CD4-positive, alpha-beta T cell (primary cell): ENCODE measurements around the gene CHRNG. TPM values are rescaled to one million over a fixed set of nuclear protein-coding genes. Genes with fewer than 3 reads are reported as not detected.

Source experiments
- ATAC-seq: fragments of 200-7000 bp; cut with Tn5 transposase; one replicate; pipeline ENCODE4 v1.10.0; 2022; ENCODE audit warnings: mild to moderate bottlenecking; ENCODE audit not compliant: poor library complexity
- CTCF ChIA-PET: fragments of 350-600 bp; sonication (Branson Sonifier 250); formaldehyde crosslinking; loops from one replicate; lab custom pipeline; 2021; ENCODE audit warnings: antibody characterized with exemption, inconsistent platforms; lab: Charles Lee
- POLR2A ChIA-PET: fragments of 350-600 bp; sonication (Branson Sonifier 250); formaldehyde crosslinking; loops from one replicate; lab custom pipeline; 2021; ENCODE audit warnings: antibody characterized with exemption, inconsistent platforms; lab: Charles Lee
- DNase-seq, 14 experiments: peaks; one replicate each; pipeline ENCODE4 v3.0.0-alpha.2; 2013 to 2020; ENCODE audit warnings: mixed read lengths in 2 of 14
- H3K27ac ChIP-seq, 2 donors: one replicate each; pipeline versions ENCODE4 v1.5.1 to v1.7.0; 2013; ENCODE audit warnings: low read length in 2 of 2, low read depth in 1 of 2, mild to moderate bottlenecking in 1 of 2
- H3K27me3 ChIP-seq, 2 experiments: 1 replicate in 1 of 2; 2 replicates in 1 of 2; pipeline versions ENCODE4 v1.6.1 to v1.7.0; 2013; ENCODE audit warnings: low read length in 2 of 2, control low read depth in 1 of 2, mild to moderate bottlenecking in 1 of 2, moderate library complexity in 1 of 2; ENCODE audit not compliant: insufficient read depth in 2 of 2, control insufficient read depth in 1 of 2
- H3K36me3 ChIP-seq: one replicate; pipeline ENCODE4 v1.6.1; 2013; ENCODE audit warnings: low read length, control low read depth; ENCODE audit not compliant: insufficient read depth
- H3K4me1 ChIP-seq: one replicate; pipeline ENCODE4 v1.6.1; 2013; ENCODE audit warnings: low read length, control low read depth; ENCODE audit not compliant: insufficient read depth
- H3K4me3 ChIP-seq: one replicate; pipeline ENCODE4 v1.5.1; 2013; ENCODE audit warnings: mild to moderate bottlenecking, low read length, moderate library complexity
- H3K9me3 ChIP-seq, 2 experiments: 1 replicate in 1 of 2; 2 replicates in 1 of 2; pipeline versions ENCODE4 v1.6.1 to v1.7.0; 2013; ENCODE audit warnings: low read length in 2 of 2, mild to moderate bottlenecking in 2 of 2, control low read depth in 1 of 2, moderate library complexity in 1 of 2; ENCODE audit not compliant: control insufficient read depth in 1 of 2, insufficient read depth in 1 of 2
- H3K27ac Mint-ChIP-seq: one replicate; pipeline ENCODE4 v1.8.0; 2020; ENCODE audit warnings: mixed read lengths
- H3K27me3 Mint-ChIP-seq: one replicate; pipeline ENCODE4 v1.8.0; 2021; ENCODE audit warnings: mixed read lengths
- H3K36me3 Mint-ChIP-seq: one replicate; pipeline ENCODE4 v1.8.0; 2021; ENCODE audit warnings: low read depth, mixed read lengths
- H3K4me1 Mint-ChIP-seq: one replicate; pipeline ENCODE4 v1.8.0; 2021; ENCODE audit warnings: low read depth, mixed read lengths
- H3K4me3 Mint-ChIP-seq: one replicate; pipeline ENCODE4 v1.8.0; 2020; ENCODE audit warnings: mild to moderate bottlenecking, mixed read lengths
- H3K9me3 Mint-ChIP-seq: one replicate; pipeline ENCODE4 v1.8.0; 2020; ENCODE audit warnings: mixed read lengths
- CTCF ChIP-seq: fragments of 200-600 bp; IDR thresholded peaks from one replicate; pipeline ENCODE4 v1.8.0; 2022; ENCODE audit warnings: antibody characterized with exemption, mild to moderate bottlenecking
- intact Hi-C, 2 experiments: fragments of 100-400 bp; cut with DNase I in 1 of 2; cut with micrococcal nuclease in 1 of 2; formaldehyde crosslinking; loops; one replicate each; pipeline versions ENCODE4 v1.15.1 to v1.9.0; 2023 to 2025; cut with DNase I, micrococcal nuclease
- total RNA-seq, 174 experiments: library from RNA in 2 of 174; stranded (reverse) in 2 of 174; gene quantifications; one replicate each; pipeline ENCODE4 v1.2.3 and lab custom pipeline; 2021 to 2026

Gene CHRNG
- total RNA-seq, 2 experiments from 2014 or later: not detected

DNA sequence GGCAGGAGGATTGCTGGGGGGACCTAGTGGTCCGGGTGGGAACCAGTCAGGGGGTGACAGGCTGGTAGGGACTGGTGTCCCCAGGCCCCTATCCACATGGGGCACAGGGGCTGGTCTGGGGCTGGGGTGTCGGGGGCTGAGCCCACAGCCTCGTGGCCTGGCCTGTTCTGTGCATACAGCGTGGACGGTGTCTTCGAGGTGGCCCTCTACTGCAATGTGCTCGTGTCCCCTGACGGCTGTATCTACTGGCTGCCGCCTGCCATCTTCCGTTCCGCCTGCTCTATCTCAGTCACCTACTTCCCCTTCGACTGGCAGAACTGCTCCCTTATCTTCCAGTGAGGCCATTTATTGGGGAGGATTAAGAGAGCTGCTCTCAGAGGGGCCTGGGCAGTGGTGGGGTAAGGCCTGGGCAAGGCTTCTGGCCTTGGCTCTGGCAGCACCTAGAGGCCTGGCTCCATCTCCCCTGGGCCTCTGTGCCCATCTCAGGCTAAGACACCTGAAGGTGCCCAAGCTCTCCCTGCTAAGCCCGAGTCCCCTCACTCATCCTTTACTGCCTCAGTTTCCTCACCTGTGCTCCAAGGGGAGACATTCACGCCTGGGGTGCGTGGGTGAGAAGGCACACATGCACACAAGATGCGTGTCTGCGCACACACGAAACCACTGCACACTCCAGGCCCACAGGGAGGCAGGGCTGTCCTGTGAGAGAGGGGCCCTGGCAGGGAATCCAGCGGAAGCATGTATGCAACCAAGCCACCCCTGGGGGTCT, 1.9 kb downstream of the CHRNG start:
- no peak overlapping the region for H3K27ac Mint-ChIP-seq
- TF ChIP-seq CTCF: no peak
- H3K4me1 ChIP-seq: peaks cover 7% of the 10 kb centered on the region

DNA sequence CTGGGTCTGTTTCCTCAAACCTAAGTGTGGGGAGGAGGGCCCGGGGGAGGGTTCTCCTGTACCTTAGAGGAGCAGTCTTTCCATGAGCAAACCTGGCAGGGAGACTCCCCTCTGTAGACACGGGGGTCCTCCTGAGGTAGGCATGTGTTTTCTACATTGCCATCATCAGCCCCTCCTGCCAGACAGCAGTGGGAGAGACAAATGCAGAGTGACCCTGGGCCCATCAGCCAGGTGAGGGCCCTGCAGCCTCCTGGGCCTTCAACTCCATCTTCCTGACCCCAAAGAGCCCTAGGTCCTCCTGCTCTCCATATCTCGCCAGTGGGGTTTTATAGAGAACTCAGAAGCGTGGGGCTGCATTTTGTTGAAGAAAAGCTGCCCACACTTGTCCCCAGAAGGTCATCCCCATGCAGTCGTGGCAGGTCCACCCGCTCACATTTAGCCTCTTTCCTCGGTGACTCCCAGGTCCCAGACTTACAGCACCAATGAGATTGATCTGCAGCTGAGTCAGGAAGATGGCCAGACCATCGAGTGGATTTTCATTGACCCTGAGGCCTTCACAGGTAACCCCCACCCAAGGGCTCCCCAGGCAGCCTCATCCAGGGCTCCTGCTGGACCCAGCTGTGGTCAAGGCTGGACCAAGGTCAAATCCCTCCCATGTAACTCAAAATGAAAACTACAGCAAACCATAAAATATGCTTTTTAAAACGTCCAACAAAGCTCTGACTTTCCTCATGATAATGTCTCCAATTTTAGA, 2.6 kb downstream of the CHRNG start:
- ChIA-PET POLR2A (no interaction called here), CTCF (no interaction called here)
- TF ChIP-seq CTCF: no peak
- intact Hi-C loops: no loop called here
- DNase-seq (no peak), ATAC-seq (no peak)
- Mint-ChIP-seq H3K36me3 (peaks cover 16% of the 10 kb centered on the region), H3K27me3 (peaks cover 2% of the 10 kb centered on the region), H3K9me3 (no peaks in the 10 kb centered on the region), H3K4me1 (peaks cover 12% of the 10 kb centered on the region), H3K27ac (no peak overlapping the region), H3K4me3 (no peak overlapping the region)
- peaks cover 0 to 6% of the 10 kb centered on the region in 2 experiments for H3K27me3 ChIP-seq
- peaks cover 14% of the 10 kb centered on the region for H3K36me3 ChIP-seq
- no peak overlapping the region for H3K27ac ChIP-seq
- H3K4me3 ChIP-seq: no peak overlapping the region
- H3K9me3 ChIP-seq: peaks cover 0 to 6% of the 10 kb centered on the region in 2 experiments
- H3K4me1 ChIP-seq: peaks cover 13% of the 10 kb centered on the region

More for the DNA sequence above, 1.9 kb downstream of the CHRNG start:
- H3K4me3 ChIP-seq: no peak overlapping the region
- peaks cover 0 to 8% of the 10 kb centered on the region in 2 experiments for H3K27me3 ChIP-seq
- Mint-ChIP-seq H3K27me3 (peaks cover 9% of the 10 kb centered on the region), H3K4me1 (peaks cover 7% of the 10 kb centered on the region), H3K36me3 (peaks cover 10% of the 10 kb centered on the region), H3K4me3 (no peak overlapping the region), H3K9me3 (no peaks in the 10 kb centered on the region)
- no peak overlapping the region for H3K27ac ChIP-seq
- DNase-seq: no peak
- ChIA-PET CTCF (no interaction called here), POLR2A (no interaction called here)
- peaks cover 0 to 4% of the 10 kb centered on the region in 2 experiments for H3K9me3 ChIP-seq
- intact Hi-C loops: no loop called here
- peaks cover 6% of the 10 kb centered on the region for H3K36me3 ChIP-seq
- ATAC-seq: no peak

DNA sequence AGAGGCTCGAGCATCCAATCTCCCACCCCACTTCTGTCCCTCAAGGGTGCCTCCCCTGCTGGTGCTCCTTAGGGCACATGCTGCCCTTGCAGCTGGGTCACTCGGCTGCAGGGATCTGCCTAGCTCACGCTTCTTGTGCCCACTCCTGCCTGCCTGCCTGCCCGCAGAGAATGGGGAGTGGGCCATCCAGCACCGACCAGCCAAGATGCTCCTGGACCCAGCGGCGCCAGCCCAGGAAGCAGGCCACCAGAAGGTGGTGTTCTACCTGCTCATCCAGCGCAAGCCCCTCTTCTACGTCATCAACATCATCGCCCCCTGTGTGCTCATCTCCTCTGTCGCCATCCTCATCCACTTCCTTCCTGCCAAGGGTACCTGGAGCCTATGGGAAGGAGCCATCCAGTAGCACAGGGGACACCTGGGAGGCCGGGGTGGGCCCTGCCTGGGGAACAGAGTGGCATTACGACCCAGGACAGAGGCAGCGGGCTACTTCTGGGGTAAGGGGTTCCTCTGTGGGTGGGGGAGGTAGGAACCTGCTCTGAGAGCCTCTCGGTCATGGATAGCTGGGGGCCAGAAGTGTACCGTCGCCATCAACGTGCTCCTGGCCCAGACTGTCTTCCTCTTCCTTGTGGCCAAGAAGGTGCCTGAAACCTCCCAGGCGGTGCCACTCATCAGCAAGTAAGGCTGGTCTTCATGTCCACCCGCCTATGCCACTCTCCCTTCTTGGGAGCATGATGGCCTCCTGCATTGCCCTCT, 3.4 kb downstream of the CHRNG start:
- ATAC-seq: no peak
- Histone ChIP-seq H3K4me1 (peaks cover 19% of the 10 kb centered on the region), H3K36me3 (peaks cover 14% of the 10 kb centered on the region), H3K4me3 (no peak overlapping the region), H3K9me3 (peaks cover 0 to 7% of the 10 kb centered on the region in 2 experiments), H3K27me3 (no peaks in the 10 kb centered on the region), H3K27ac (no peak overlapping the region)
- H3K4me3 Mint-ChIP-seq: no peak overlapping the region
- H3K27ac Mint-ChIP-seq: peak overlapping the region; percentile 62
- H3K36me3 Mint-ChIP-seq: peaks cover 22% of the 10 kb centered on the region
- intact Hi-C loops: no loop called here
- no peaks in the 10 kb centered on the region for H3K9me3 Mint-ChIP-seq
- CTCF ChIA-PET: no interaction called here
- peaks cover 19% of the 10 kb centered on the region for H3K4me1 Mint-ChIP-seq
- no peak for DNase-seq
- POLR2A ChIA-PET: no interaction called here
- no peak for TF ChIP-seq CTCF
- no peaks in the 10 kb centered on the region for H3K27me3 Mint-ChIP-seq
